OCI-M2 (cell line): ENCODE results near the gene SPTBN1.

ENCODE experiments used
- DNase-seq: peaks from one replicate; lab custom pipeline; 2025; ENCODE audit not compliant: unreplicated experiment; lab: John Stamatoyannopoulos, UW

The SPTBN1 gene

DNA sequence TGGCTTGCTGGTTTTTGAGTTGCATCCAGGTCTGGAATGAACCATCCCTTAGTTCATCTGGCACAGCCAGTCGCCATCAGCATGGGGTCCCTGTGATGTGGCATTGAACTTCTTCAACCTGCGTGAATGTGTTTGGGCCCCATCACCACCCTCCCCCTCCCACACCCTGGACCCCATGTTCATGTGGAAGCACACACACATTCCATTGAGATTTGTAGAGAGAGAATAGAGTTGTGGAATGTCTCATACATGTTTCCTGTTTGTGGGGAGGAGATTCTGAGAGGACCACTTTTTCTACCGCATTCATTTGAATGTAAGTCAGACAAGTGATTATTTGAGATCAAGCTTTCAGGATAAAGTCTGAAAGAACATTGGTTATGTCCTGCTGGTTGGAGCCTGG lies 149.7 kb downstream of the SPTBN1 start:
- no peak for DNase-seq

DNA sequence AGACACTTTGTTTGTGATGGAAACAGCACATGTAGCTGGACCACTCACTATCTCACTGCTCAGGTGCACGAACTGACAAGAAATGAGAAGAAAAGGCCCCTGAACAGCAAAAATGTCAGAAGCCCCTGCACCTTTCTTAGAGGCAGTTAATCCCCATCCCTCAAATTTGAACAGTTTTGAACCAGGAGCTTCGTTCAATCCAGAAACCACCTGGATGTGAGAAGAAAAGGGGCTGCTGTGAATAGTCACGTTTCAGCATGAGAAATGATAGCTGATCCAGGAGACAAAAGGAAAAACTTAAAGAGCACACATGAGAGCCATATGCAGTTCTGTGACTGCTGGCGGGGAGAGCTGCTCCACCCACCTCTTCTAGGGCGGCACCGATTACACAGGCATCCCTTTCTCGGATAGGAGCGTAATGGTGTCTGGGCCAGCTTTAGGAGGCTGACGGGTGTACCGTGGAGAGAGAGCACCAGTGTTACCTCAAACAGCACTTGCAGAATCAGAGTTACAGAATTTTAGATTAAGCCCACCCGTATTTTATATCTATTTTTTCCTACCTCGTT lies 150.3 kb downstream of the SPTBN1 start:
- no peak for DNase-seq

DNA sequence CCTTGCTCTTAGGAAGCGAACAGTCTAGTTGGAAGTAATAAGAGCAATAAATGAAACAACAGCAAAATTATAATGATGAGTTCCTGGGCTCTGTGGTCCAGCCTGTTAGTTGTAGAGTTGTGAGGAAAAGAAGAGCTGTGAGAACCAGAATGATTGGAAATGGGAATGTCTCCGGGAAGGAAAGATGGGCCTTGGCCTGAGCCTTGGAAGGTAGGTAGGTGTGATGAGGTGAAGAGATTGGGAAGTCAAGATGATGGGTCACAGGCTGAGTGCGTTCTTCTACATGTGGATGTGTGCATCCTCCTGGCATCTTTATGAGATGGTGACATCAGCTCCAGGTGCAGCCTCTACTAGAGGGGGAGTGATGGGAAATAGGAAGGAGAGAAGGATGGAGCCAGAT lies 152.1 kb downstream of the SPTBN1 start:
- no peak for DNase-seq

- no peak for DNase-seq
These were observed 153.1 kb downstream of the SPTBN1 start for GRCh38 chr2:54609241-54609640.

DNA sequence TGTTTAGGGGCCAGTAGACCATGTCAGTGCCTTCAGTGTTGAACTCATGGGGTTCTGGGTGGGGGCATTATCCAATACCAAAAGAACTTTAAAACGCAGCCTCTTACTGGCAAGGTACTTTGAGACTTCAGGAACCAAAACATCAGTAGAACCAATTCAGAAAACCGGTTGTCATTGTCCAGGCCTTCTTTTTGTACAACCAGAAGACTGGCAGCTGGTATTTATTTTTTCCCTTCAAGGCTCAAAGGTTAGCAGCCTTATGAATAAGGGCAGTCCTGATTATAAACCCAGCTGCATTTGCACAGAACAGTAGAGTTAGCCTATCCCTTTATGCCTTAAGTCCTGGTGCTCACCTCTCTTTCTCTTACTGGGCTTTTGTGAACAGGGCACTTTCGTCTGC lies 153.5 kb downstream of the SPTBN1 start:
- DNase-seq = no peak

GRCh38 chr2:54610700-54611099 lies 154.6 kb downstream of the SPTBN1 start:
- DNase-seq = no peak

DNA sequence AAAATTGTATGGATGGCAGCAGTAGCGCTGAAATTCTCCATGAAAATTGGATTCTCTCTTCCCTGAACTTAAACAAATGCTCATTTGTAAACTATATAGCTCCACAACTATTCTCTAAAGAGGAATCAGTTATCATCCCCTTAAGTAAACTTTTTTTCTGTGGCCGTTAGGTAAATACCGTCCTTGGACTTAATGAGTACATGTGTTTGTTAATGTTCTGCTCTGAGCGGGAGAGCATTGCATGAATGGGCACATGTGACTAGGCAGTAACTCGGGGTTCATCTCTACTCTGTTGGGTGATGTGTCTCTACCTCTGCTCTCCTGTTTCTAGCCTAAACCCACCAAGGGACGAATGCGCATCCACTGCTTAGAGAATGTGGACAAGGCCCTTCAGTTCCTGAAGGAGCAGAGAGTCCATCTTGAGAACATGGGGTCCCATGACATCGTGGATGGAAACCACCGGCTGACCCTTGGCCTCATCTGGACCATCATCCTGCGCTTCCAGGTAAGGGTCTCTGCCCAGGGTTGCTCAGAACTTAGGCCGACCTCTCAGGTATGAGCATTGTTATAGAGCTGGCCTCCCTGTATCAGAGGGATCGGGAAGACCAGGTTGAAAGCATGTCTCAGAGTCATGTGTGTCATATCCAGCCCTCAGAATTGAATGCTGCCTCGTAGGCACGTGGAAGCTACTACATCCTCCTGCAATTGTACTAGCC lies 155.9 kb downstream of the SPTBN1 start:
- no peak for DNase-seq

DNA sequence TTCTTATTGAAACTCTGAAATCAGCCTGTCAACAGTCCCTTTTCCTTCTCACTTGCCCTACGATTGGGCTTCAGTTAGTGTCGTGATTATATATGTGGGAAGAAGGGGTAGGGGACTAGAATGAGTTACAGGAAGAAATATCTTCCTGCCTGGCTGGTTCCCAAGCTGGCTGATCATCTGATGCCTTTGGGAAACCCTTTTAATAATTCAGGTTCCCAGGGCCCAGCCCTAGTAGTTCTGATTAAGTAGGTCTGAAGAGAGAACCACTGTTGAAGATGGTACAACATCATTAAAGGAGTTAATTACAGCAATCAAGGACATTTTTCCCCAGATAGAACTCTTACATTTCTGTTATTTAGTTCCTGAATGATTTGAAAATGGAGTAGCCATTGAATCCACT lies 157.3 kb downstream of the SPTBN1 start:
- DNase-seq = no peak

DNA sequence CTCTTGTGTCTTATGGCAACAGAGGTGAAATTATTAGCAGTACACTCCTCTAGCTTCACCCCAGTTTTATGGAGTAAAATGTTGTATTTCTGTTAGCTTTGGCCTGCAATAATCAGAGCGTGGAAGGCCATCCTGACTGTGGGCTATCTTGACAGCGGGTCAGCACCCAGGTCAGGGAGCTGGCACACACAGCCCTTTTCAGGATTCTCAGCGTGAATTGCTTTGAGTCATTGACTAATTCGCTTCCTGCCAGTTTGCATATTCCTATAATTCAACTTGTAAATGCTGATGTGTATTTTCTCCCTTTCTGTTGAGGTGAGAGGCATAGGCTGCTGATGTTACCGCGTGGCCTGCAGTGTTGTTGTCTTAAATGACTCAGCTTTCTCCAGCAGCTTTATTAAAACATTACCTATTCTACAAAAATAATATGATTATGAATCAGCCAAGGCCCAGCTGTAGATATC lies 157.7 kb downstream of the SPTBN1 start:
- DNase-seq = no peak

DNA sequence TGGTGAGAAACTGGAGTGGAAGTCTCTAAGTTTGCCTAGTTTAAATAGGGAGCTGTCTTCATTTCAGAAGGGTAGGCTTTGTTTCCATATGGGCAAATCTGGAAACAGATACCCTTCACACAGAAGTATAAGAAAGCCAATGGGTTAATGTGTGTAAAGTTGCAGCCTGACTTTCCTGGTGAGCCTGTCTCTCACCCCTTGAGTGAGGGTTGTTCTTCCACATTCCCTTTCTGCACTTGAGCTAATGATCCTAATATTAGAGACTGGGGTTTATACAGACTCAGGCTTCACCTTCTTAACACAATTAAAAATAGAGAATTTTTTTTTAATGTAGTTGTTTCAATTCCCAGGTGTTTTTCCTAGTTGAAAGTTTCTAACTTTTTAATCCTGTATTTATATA lies 158.7 kb downstream of the SPTBN1 start:
- no peak for DNase-seq

- no peak for DNase-seq
These were observed 159.9 kb downstream of the SPTBN1 start for GRCh38 chr2:54615832-54616534.

- DNase-seq = no peak
These were observed 161.3 kb downstream of the SPTBN1 start for GRCh38 chr2:54617409-54617808.

DNA sequence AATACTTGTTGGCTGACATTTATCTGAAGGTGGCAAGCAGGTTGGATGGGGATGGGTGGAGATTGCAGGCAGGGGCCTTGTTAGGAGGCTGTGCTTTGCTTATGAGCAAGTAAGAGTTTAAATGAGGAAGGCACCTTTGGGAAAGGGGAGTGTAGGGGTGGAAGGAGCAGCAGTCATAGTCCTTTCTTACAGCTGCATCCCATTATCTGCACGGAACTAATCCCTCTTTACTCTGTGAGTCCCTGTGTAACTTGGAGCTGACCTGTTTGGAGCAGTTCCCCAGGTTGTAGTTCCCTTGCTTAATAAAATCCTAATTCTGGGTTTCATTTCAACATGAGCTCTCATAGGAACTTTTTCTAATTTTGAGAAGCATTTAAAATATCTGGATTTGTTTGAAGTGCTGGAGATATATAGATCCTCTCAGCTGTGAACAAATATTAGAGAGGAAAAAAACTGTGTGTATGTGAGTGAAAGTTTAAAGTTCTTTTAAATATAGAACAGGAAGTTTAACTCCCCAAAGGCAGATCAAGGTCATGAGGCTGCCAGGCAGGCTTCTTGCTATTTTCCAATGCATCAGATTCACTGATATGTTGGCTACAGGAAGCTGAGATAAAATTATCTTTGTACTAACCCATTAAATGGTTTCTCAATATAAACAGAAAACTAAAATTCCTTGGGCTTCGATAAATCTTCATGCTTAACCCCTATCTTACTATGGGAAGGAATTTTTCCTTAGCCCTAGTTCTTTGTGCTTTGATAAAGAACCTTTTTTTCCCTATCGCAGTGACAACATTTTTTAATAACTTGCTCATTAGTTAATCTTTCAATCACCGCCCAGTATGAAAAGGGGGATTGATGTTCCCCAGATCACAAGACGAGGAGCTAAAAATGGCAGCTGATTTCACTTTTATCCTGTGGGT lies 162.8 kb downstream of the SPTBN1 start:
- DNase-seq = no peak

DNA sequence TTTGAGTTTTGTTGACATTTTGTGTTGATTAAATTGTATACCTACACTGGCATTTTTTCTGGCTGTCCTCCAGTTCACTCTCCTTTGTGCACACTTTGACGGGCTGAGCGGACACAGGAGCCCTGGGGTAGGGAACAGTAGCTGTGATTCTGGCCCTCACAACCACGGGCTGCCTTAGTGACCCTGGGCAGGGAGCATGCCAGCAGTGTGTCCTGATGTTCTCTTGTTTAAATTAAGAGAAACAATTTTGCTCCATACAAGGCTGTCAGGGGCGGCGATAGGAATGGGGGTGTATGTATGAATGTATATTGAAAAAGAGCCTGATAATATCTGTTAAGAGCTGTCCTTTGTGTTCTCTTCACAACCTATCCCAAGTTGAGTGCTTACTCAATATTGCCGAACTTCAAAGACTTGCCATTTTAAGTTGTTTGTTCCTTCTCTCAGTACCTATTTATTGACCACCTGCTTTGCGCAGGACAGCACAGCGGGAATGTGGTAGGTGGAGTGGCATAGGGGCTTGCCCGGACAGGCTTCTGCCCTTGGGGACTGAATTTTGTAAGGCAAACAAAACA lies 163.6 kb downstream of the SPTBN1 start:
- DNase-seq = no peak

DNA sequence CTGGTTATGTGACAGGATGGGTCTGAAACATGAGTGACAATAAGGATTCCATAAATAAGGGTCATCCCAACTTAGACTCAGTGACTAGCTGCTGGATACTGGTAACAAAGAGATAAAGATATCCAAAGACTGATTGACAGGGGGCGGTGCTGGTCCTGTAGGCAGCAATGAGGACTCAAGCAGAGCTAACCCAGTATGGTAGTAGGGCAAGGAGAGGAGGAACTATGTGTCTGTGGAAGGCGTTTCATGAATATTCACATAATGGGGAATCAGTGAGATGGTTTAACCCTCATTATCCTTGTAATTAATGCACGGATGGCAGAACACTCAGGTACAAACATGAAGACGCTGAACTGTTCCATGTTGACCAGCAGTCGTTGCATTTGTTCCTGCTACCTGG lies 164.8 kb downstream of the SPTBN1 start:
- DNase-seq = no peak

- DNase-seq = no peak
These were observed 168.5 kb downstream of the SPTBN1 start for GRCh38 chr2:54624591-54625071.

- no peak for DNase-seq
These were observed 170.0 kb downstream of the SPTBN1 start for GRCh38 chr2:54626131-54626530.

- no peak for DNase-seq
These were observed 170.8 kb downstream of the SPTBN1 start for GRCh38 chr2:54626884-54627283.

- DNase-seq = no peak
These were observed 171.8 kb downstream of the SPTBN1 start for GRCh38 chr2:54627973-54628372.

DNA sequence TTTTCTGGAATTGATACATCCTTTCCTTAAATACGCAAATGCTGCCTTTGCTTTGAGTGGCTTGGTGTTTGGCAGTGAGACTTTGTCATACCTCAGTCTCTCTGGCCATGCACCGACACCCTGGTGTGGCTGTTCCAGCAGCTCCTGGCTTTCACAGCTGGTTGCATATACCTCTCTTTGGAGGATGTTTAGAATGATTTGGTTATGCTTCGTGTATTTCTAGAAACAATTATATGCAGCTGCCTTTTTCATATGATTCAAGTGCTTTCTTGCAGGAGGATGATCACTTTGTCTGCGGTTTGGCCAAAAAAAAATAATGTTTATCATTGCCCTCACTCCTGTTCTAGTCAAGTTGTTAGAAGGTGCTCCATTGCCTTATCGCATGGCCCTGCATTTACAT lies 172.3 kb downstream of the SPTBN1 start:
- no peak for DNase-seq

DNA sequence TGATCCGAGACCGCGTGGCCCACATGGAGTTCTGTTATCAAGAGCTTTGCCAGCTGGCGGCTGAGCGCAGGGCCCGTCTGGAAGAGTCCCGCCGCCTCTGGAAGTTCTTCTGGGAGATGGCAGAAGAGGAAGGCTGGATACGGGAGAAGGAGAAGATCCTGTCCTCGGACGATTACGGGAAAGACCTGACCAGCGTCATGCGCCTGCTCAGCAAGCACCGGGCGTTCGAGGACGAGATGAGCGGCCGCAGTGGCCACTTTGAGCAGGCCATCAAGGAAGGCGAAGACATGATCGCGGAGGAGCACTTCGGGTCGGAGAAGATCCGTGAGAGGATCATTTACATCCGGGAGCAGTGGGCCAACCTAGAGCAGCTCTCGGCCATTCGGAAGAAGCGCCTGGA lies 172.8 kb downstream of the SPTBN1 start:
- no peak for DNase-seq
